OCI-LY1 (cell line): ENCODE results near the gene WDR5.

Source experiments
- EZH2 ChIP-seq: fragments of 200-600 bp; sonication (generic), shearing (Covaris generic); IDR thresholded peaks from 2 replicates; pipeline ENCODE4 v1.8.0; 2017; ENCODE audit warnings: borderline replicate concordance, mixed run types, mild to moderate bottlenecking, antibody characterized with exemption, low read length, moderate library complexity, mixed read lengths
- TF ChIP-seq, protein P1 (sequence below): fragments of 200-600 bp; sonication (generic), shearing (Covaris generic); IDR thresholded peaks from 2 replicates; pipeline ENCODE4 v1.5.1; 2017; ENCODE audit warnings: mild to moderate bottlenecking, antibody characterized with exemption, low read length, moderate library complexity, mixed read lengths

DNA sequence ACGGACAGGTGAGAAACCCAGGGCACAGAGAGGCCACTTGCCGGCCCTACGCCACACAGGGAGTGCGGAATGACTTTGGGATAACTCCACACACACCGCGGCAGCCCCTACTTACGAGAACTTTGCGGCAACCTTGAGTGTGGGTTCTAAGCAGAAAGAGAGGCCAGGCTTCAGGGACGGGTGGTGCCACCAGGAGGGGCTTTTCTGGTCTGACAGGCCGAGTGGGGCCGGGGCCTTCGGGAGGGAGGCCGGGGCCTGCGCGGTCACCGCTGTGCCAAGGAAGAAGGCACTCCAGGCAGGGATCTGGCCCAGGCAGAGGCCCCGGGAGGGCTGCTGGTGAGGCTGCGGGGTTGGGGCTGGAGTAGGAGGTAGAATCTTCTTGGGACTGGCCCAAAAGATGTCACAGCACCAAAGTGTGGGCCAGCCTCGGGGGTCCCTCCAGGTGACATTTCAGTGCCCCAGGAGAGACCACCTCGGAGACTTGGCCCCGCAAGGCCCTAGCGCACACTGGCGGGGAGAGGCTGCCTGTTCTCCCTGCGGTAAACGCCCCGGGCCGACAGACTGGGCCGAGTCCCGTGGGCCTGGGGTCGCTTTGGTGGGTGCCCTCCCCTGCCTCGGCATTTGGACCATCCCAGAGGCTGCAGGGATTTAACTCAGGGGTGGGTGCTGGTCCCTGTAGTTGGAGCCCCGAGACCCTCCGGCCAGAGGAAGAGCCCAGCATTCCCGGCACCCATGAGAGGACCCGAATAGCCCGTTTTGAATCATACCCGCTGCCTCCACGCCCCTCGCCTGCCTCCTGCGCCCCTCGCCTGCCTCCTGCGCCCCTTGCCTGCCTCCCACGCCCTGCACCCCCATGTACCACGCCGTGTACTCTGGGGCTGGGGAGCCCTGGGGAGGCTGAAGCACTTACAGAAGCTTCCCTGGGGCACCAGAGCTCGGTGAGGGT lies 37.5 kb downstream of the WDR5 start:
- TF ChIP-seq, protein P1, sequence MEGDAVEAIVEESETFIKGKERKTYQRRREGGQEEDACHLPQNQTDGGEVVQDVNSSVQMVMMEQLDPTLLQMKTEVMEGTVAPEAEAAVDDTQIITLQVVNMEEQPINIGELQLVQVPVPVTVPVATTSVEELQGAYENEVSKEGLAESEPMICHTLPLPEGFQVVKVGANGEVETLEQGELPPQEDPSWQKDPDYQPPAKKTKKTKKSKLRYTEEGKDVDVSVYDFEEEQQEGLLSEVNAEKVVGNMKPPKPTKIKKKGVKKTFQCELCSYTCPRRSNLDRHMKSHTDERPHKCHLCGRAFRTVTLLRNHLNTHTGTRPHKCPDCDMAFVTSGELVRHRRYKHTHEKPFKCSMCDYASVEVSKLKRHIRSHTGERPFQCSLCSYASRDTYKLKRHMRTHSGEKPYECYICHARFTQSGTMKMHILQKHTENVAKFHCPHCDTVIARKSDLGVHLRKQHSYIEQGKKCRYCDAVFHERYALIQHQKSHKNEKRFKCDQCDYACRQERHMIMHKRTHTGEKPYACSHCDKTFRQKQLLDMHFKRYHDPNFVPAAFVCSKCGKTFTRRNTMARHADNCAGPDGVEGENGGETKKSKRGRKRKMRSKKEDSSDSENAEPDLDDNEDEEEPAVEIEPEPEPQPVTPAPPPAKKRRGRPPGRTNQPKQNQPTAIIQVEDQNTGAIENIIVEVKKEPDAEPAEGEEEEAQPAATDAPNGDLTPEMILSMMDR, result no peak
- no peak for TF ChIP-seq EZH2
